CD4-positive, alpha-beta T cell treated with Interleukin-1 beta for 1 hour (primary cell): ENCODE results near the gene EHF.

ENCODE experiments used
- DNase-seq, 2 donors: peaks; one replicate each; pipeline ENCODE4 v3.0.0-alpha.2; 2020 to 2022

Gene EHF

GRCh38 chr11:34627197-34627596 lies 6.3 kb downstream of the EHF start:
- no peak for DNase-seq

GRCh38 chr11:34629711-34630110 lies 8.8 kb downstream of the EHF start:
- no peak for DNase-seq

GRCh38 chr11:34630544-34630943 lies 9.7 kb downstream of the EHF start:
- DNase-seq = no peak

GRCh38 chr11:34631297-34631696 lies 10.4 kb downstream of the EHF start:
- no peak for DNase-seq

- DNase-seq = no peak
Observed at GRCh38 chr11:34631737-34632104, 10.8 kb downstream of the EHF start.

- no peak for DNase-seq
Observed at GRCh38 chr11:34632105-34632791, 11.4 kb downstream of the EHF start.

GRCh38 chr11:34633640-34633989 lies 12.7 kb downstream of the EHF start:
- no peak for DNase-seq

- DNase-seq = peak in 1 of 2 donors; percentile 27
Observed at GRCh38 chr11:34633990-34634693, 13.2 kb downstream of the EHF start.

GRCh38 chr11:34634694-34635062 lies 13.8 kb downstream of the EHF start:
- no peak for DNase-seq

GRCh38 chr11:34636127-34636526 lies 15.2 kb downstream of the EHF start:
- no peak for DNase-seq

GRCh38 chr11:34637303-34637702 lies 16.4 kb downstream of the EHF start:
- DNase-seq = no peak

- DNase-seq = no peak
Observed at GRCh38 chr11:34638897-34639296, 18.0 kb downstream of the EHF start.

- DNase-seq = no peak
Observed at GRCh38 chr11:34639545-34639944, 18.7 kb downstream of the EHF start.

- no peak for DNase-seq
Observed at GRCh38 chr11:34640050-34640923, 19.4 kb downstream of the EHF start.

GRCh38 chr11:34640924-34641275 lies 20.0 kb downstream of the EHF start:
- DNase-seq = no peak

- DNase-seq = no peak
Observed at GRCh38 chr11:34641456-34641855, 20.6 kb downstream of the EHF start.

- no peak for DNase-seq
Observed at GRCh38 chr11:34642001-34642554, 21.2 kb downstream of the EHF start.

GRCh38 chr11:34642873-34643272 lies 22.0 kb downstream of the EHF start:
- DNase-seq = no peak

- DNase-seq = no peak
Observed at GRCh38 chr11:34643311-34643710, 22.4 kb downstream of the EHF start.

GRCh38 chr11:34643846-34644245 lies 23.0 kb downstream of the EHF start:
- no peak for DNase-seq

- no peak for DNase-seq
Observed at GRCh38 chr11:34644669-34645406, 23.9 kb downstream of the EHF start.

GRCh38 chr11:34646431-34646830 lies 25.5 kb downstream of the EHF start:
- DNase-seq = no peak

- DNase-seq = no peak
Observed at GRCh38 chr11:34647131-34647530, 26.2 kb downstream of the EHF start.
